ENCODE results near the gene NEGR1.

GRCh38 chr1:72324451-72324850 lies 42.1 kb upstream of the NEGR1 start:
- TF ChIP-seq CTCF (conservative IDR thresholded peaks at IDR 0.05; ENCODE audit: low read depth in 2 of 2) = no peak
- no peak for TF ChIP-seq REST (IDR thresholded peaks at IDR 0.05; ENCODE audit: unreplicated experiment)
- no peak for TF ChIP-seq POLR2AphosphoS5 (IDR thresholded peaks at IDR 0.05; ENCODE audit: low read depth)
- TF ChIP-seq EZH2 (IDR thresholded peaks at IDR 0.05; ENCODE audit: low read depth, unreplicated experiment) = no peak
- TF ChIP-seq NANOG (IDR thresholded peaks at IDR 0.05; ENCODE audit: borderline replicate concordance) = no peak
- no peak for TF ChIP-seq EZH2phosphoT487 (IDR thresholded peaks at IDR 0.05; ENCODE audit: unreplicated experiment)

All from GM23338 (cell line).